HG02623 (cell line): Measurements from ENCODE around the gene GGCX.
"Not testable (repeated sequence)": the region's sequence is repeated elsewhere in the genome, so short reads cannot be mapped to it uniquely, and the experiment has no call there.

Experiments used
- ATAC-seq: cut with Tn5 transposase; IDR thresholded peaks from one replicate; pipeline ENCODE4 v1.9.1; 2021; ENCODE audit warnings: moderate library complexity; ENCODE audit not compliant: unreplicated experiment

The GGCX gene

DNA sequence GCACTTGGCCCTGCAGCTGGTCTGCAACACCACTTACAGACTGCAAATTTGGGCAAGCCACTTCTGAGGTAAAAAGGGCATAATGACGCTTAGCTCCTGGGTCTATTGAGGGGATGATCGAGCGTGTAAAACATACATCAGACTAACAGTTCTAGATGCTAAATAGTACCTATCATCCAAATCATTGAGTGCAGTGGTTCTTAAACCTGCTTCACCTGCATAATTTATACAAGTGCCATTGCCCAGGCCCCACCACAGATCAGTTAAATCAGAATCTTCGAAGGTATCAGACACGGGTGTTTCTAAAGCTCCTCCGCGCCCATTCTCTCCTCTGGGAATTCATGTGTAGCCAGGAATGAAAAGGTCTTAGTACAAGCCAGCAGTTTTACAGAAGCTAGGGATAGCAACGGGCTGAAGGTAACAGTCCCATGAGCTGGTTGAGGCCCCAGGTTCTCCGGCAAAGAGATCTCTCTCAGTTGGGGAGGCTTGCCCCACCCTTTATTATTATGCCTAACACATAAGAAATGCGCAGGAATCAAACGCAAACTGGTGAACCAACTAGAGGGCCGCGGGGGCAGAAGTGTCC is 33.5 kb upstream of the GGCX start:
- ATAC-seq = no peak

- no peak for ATAC-seq
Measured at GRCh38 chr2:85593023-85593422, 31.7 kb upstream of the GGCX start.

GRCh38 chr2:85592299-85592698 is 31.0 kb upstream of the GGCX start:
- ATAC-seq = not testable (repeated sequence)

GRCh38 chr2:85591563-85591962 is 30.3 kb upstream of the GGCX start:
- no peak for ATAC-seq

- ATAC-seq = no peak
Measured at GRCh38 chr2:85590950-85591349, 29.7 kb upstream of the GGCX start.

DNA sequence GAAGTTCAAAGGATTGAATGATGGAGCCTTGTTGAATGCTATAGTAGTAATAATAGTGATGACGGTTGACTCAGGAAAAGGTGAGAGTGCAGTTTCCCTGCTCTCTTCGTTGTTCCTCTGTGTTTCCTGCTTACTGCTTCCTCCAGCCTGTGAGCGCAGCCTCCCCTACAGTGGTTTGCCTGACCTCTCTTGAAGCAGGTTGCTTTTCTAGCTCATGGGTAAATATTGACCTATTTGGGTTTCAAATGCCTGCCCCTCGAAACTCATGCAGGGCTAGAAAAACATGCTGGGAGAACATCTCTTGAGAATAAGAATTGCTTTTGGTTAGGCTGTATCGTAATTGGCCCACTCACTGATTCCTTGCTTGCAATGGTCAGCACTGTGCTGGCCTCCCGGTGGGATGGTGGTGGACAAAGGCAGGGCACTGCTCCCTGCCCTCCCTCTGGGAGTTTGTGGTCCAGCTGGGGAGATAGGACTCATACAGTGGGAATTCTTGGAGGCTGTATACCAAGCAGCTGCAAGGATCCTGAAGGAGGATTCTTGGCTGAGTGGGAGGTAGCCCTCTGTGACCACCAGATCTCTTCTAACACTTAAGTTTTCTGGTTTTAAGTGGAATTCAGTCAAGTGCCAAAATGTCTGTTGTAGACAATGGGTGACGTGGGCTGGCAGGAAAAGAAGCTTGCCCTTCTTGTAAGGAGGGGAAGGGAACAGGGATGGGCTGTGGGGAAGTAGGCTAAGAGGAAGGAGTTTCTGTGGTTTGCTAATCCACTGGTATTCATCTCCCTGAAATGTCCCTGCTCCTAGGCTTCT is 28.9 kb upstream of the GGCX start:
- ATAC-seq = no peak

DNA sequence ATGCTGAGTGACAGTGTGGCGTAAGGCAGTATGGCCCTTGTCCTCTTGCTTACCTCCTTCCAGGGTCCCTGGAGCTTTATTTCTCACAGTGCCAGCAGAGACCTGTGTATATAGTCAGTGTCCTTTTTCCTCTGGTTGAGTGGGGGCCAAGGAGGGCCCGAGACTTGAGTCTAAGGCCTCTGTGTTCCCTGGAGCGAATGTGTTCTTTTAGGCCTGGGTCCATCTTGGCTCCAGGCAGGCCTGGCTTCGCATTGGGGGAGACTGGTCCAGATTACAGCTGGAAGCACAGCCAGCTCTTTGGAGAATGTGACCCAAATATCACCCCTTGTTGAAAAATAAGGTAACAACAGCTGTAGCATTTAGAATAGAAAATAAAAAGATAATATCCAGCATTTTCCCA is 27.9 kb upstream of the GGCX start:
- no peak for ATAC-seq

DNA sequence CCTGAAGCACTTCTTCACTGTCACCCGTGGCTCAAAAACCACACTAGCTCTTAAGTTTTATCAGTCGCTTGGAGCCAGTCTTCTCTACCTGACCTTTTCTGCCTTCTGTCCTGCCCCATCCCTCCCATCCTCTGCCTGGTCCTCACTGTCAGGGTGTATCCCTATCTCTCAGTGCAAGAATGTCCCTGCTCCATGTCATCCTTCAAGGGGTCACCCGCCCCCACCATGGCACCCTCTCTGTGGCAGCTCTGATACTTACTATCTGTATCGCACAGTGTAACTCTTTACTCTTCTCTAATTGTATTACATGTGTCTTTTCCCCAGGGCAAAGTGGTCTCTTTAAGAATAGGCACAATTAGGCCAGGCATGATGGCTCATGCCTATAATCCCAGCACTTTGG is 27.4 kb upstream of the GGCX start:
- no peak for ATAC-seq

DNA sequence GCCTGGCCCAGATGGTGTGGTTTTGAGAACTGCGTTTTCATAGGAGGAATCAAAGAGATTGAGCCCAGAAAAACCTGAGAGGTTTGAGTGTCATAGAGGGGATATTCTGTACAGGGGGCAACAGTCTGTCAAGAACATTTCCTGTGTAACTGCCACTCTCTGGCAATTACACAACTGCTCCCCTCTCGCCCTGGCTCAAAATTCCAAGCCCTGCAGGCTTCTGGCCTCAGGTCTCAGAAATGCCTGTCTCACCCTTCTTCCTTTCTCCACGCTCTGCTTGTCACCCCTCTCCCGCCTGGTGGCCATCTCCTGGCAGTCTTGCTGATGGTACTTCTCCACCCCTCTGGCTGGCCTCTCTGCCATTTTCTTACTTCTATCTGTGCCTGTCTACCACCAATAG is 26.9 kb upstream of the GGCX start:
- no peak for ATAC-seq

- no peak for ATAC-seq
Measured at GRCh38 chr2:85585781-85586105, 24.4 kb upstream of the GGCX start.

- ATAC-seq = peak; percentile 45
Measured at GRCh38 chr2:85584857-85585780, 23.8 kb upstream of the GGCX start.

DNA sequence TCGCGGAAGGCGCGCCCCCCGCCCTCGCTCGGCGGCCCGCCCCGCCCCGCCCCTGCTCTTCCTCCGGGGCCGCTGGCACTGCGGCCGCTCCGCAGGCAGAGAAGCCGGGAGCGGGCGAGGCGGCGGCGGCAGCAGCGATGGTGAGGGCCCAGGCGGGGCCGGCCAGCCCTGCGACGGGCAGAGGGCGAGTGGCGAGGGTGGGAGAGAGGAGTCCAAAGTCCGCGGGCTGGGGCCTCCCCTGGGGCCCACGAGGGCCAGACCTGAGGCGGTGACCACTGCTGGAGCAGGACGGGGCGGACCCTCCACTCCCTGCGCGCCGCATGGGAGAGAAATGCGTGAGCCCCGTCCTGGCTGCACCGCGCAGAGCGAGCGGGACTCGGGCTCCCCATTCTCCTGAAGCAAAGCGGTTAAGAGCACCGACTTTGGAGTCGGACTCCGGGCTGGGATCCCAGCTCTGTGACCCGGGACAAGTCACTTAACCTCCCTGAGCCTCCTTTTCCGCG is 23.1 kb upstream of the GGCX start, which contains the start of gene VAMP5:
TSS of gene VAMP5 (plus strand) at position 78 of the 503 bp plus-strand sequence. CDS start at position 138, 60 bp downstream.
- ATAC-seq = peak; percentile 29

- ATAC-seq = peak; percentile 51
Measured at GRCh38 chr2:85583667-85584353, 22.5 kb upstream of the GGCX start.

DNA sequence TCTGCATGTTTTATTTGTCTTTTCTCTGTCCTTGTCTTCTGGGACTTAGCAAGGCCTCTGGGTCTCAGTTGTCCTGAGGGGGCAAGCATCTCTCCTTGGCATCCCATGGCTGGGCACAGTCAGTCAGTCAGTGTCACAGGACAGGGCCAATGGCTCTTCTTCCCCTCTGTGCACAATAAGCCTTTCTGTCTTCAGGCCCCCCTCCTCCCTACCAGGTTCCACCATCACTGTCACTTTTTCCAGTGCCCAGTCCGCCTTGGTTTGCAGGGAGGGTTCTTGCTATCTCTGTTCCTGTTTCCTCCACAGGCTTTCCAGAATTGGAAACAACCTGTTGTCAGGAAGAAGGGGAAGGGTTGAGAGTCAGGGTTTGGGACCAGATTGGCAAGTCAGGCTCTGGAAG is 21.2 kb upstream of the GGCX start:
- ATAC-seq = no peak

DNA sequence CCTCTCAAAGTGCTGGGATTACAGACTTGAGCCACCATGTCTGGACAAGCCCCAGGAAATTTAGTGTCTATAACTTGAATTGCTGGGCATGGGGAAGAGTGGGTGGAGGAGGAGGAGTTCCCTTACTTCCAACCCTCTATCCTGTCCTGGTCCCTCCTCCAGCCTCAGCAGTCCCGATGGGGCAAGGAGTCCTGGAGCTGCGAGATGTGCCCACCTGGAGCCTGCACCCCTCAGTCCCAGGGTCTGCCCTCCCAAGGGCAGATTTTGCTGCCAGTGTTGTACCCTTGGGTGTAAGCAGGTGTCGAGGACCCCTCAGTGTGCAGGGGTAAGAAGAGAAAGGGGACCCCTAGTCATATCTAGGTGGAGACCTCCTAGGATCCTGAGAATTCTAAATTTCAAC is 18.9 kb upstream of the GGCX start:
- no peak for ATAC-seq

- no peak for ATAC-seq
Measured at GRCh38 chr2:85579266-85579935, 18.1 kb upstream of the GGCX start.

- no peak for ATAC-seq
Measured at GRCh38 chr2:85578243-85579180, 17.2 kb upstream of the GGCX start.

DNA sequence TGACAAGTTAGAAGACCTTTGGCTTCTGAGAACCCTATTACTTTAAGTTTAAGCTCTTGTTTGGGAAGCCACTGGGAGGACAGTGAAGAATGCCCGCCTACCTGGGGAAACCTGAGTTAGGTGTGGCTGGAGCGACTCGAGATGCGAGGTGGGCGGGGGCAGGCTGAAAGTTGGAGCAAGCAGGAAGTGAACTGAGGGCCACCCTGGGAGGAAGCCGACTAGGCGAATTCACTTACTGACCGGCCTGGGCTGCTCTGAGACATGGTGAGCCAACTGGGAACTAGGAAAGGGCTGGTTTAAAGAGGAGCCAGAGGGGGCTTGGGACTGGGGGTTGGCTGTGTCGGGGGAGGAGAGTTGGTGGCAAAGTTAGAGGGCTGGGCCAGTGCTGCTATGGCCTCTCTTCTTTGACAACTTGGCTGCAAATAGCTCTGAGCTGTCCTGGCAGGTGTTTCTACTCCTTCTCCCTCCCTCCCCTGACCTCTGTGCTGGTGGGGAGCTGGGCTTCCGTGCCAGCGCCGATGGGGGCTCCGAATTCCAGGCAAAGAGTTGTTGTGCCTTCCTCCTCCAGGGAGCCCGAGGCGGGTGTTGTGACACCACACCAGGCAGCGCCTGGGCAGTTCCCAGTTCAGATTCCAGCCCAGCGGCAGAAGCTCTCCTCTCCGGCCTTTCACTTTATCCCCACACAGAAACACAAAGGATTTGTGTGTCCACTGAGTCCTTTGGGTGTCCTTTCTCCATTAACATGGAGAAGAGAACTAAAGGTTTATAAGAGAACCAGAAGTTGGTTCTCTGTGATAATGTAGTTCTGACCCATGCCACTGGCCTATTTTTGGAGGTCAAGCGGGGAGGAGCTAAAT is 16.3 kb upstream of the GGCX start, which contains the start of gene VAMP8:
TSS of gene VAMP8 (plus strand) at position 201 of the 857 bp plus-strand sequence. CDS start at position 262, 61 bp downstream.
- no peak for ATAC-seq
